ENCODE measurements around the gene LRRC36.

LRRC36 gene

GRCh38 chr16:67430504-67430976 lies 103.9 kb downstream of the LRRC36 start:
- Histone ChIP-seq H3F3A (ENCODE audit: insufficient read depth, low read length) (no peaks in the 10 kb centered on the region), H2AFZ (ENCODE audit: low read length) (peak overlapping the region; percentile 94), H3K36me3 (replicated peaks; ENCODE audit: insufficient read depth, low read length) (no peaks in the 10 kb centered on the region), H3K9me3 (replicated peaks; ENCODE audit: insufficient read depth, low read length) (no peaks in the 10 kb centered on the region), H3K4me2 (ENCODE audit: low read depth, low read length) (peak overlapping the region; percentile 95), H3K9ac (ENCODE audit: low read length) (no peak overlapping the region), H4K20me1 (ENCODE audit: insufficient read depth, low read length) (no peaks in the 10 kb centered on the region), H3K79me2 (ENCODE audit: low read length) (no peaks in the 10 kb centered on the region), H3K4me3 (ENCODE audit: low read length) (peak overlapping the region; percentile 61), H3K9me2 (replicated peaks; ENCODE audit: insufficient read depth, low read length) (no peaks in the 10 kb centered on the region), H3K4me1 (ENCODE audit: low read length) (no peaks in the 10 kb centered on the region), H3K27me3 (replicated peaks; ENCODE audit: insufficient read depth, low read length) (peaks cover 38% of the 10 kb centered on the region), H3K27ac (ENCODE audit: low read length) (no peak overlapping the region)
- TF ChIP-seq EZH2 (optimal IDR thresholded peaks at IDR 0.05; ENCODE audit: low read depth, low read length): no peak
- no peak for TF ChIP-seq EZH2phosphoT487 (IDR thresholded peaks at IDR 0.05; ENCODE audit: low read length)
- no peak for TF ChIP-seq CTCF (IDR thresholded peaks at IDR 0.05; ENCODE audit: low read length)
- DNase-seq: peak; percentile 14

- peak within 1 kb of the TSS; percentile 94 for H2AFZ ChIP-seq (ENCODE audit: low read length)
- no peaks in the 10 kb centered on the region for H3K4me1 ChIP-seq (ENCODE audit: low read length)
- DNase-seq: peak; percentile 43
Observed at GRCh38 chr16:67430977-67431774, 104.6 kb downstream of the LRRC36 start, which contains the start of gene HSD11B2. Gene HSD11B2 (plus strand): TSS chr16:67431121. CDS start chr16:67431249, 128 bp downstream.

GRCh38 chr16:67431775-67432505 lies 105.3 kb downstream of the LRRC36 start:
- Histone ChIP-seq H3K9me2 (replicated peaks; ENCODE audit: insufficient read depth, low read length) (no peaks in the 10 kb centered on the region), H3K4me3 (ENCODE audit: low read length) (peak overlapping the region; percentile 27; the same call in 1 of the 2 replicates), H3K27ac (ENCODE audit: low read length) (no peak overlapping the region), H3K4me1 (ENCODE audit: low read length) (no peaks in the 10 kb centered on the region), H3K36me3 (replicated peaks; ENCODE audit: insufficient read depth, low read length) (no peaks in the 10 kb centered on the region), H4K20me1 (ENCODE audit: insufficient read depth, low read length) (no peaks in the 10 kb centered on the region), H3K4me2 (ENCODE audit: low read depth, low read length) (peak overlapping the region; percentile 73; the same call in 1 of the 2 replicates), H3F3A (ENCODE audit: insufficient read depth, low read length) (no peaks in the 10 kb centered on the region), H3K79me2 (ENCODE audit: low read length) (no peaks in the 10 kb centered on the region), H3K9me3 (replicated peaks; ENCODE audit: insufficient read depth, low read length) (no peaks in the 10 kb centered on the region), H2AFZ (ENCODE audit: low read length) (no peak overlapping the region), H3K27me3 (replicated peaks; ENCODE audit: insufficient read depth, low read length) (peaks cover 28% of the 10 kb centered on the region), H3K9ac (ENCODE audit: low read length) (no peak overlapping the region)
- TF ChIP-seq EZH2 (optimal IDR thresholded peaks at IDR 0.05; ENCODE audit: low read depth, low read length): no peak
- TF ChIP-seq EZH2phosphoT487 (IDR thresholded peaks at IDR 0.05; ENCODE audit: low read length): no peak
- TF ChIP-seq CTCF (IDR thresholded peaks at IDR 0.05; ENCODE audit: low read length): no peak
- DNase-seq: no peak

More at GRCh38 chr16:67430977-67431774, 104.6 kb downstream of the LRRC36 start, which contains the start of gene HSD11B2:
- Histone ChIP-seq H3K9me2 (replicated peaks; ENCODE audit: insufficient read depth, low read length) (no peaks in the 10 kb centered on the region), H3K36me3 (replicated peaks; ENCODE audit: insufficient read depth, low read length) (no peaks in the 10 kb centered on the region), H3K9me3 (replicated peaks; ENCODE audit: insufficient read depth, low read length) (no peaks in the 10 kb centered on the region), H4K20me1 (ENCODE audit: insufficient read depth, low read length) (no peaks in the 10 kb centered on the region), H3F3A (ENCODE audit: insufficient read depth, low read length) (no peaks in the 10 kb centered on the region), H3K27ac (ENCODE audit: low read length) (no peak within 1 kb of the TSS), H3K4me2 (ENCODE audit: low read depth, low read length) (peak within 1 kb of the TSS; percentile 95), H3K27me3 (replicated peaks; ENCODE audit: insufficient read depth, low read length) (peaks cover 33% of the 10 kb centered on the region), H3K9ac (ENCODE audit: low read length) (no peak within 1 kb of the TSS), H3K79me2 (ENCODE audit: low read length) (no peaks in the 10 kb centered on the region), H3K4me3 (ENCODE audit: low read length) (peak within 1 kb of the TSS; percentile 61)
- no peak for TF ChIP-seq CTCF (IDR thresholded peaks at IDR 0.05; ENCODE audit: low read length)
- no peak for TF ChIP-seq EZH2 (optimal IDR thresholded peaks at IDR 0.05; ENCODE audit: low read depth, low read length)
- TF ChIP-seq EZH2phosphoT487 (IDR thresholded peaks at IDR 0.05; ENCODE audit: low read length): no peak
